ENCODE data around the gene PRR13. TPM values are rescaled to one million over a fixed set of nuclear protein-coding genes. Genes with fewer than 3 reads are reported as not detected.

PRR13 gene
- polyA plus RNA-seq, 1 of the 3 experiments (the other 2 are of a cell fraction): 58.5 TPM

DNA sequence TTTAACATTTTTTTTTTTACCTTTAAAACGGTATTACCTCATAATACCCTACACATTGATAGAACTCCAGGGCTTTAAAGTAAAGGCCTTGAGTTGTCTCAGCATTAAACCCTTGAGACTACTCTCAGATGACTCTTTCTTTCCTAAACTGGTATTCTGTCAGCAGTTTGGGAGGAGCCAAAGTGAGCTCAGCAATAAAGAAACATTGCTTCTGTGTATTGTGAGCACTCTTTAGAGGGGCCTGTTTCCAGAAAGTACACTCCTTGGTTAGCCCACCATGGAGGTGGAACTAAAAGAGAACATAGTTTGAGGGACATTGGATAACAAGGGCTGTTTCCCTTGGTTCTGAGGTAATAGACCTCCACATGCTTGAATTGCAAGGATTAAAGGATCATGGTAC lies 37.3 kb downstream of the PRR13 start (continued):
- TF ChIP-seq USF1 (IDR thresholded peaks at IDR 0.05; ENCODE audit: borderline replicate concordance, low read depth): no peak
- no peak for TF ChIP-seq RFX5 (IDR thresholded peaks at IDR 0.05; ENCODE audit: low read length)
- no peak for TF ChIP-seq GABPA (IDR thresholded peaks at IDR 0.05; ENCODE audit: low read depth)
- TF ChIP-seq, protein P1, sequence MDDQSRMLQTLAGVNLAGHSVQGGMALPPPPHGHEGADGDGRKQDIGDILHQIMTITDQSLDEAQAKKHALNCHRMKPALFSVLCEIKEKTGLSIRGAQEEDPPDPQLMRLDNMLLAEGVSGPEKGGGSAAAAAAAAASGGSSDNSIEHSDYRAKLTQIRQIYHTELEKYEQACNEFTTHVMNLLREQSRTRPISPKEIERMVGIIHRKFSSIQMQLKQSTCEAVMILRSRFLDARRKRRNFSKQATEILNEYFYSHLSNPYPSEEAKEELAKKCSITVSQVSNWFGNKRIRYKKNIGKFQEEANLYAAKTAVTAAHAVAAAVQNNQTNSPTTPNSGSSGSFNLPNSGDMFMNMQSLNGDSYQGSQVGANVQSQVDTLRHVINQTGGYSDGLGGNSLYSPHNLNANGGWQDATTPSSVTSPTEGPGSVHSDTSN (IDR thresholded peaks at IDR 0.05): no peak
- TF ChIP-seq EZH2phosphoT487 (IDR thresholded peaks at IDR 0.05; ENCODE audit: borderline replicate concordance, low read depth): no peak
- TF ChIP-seq RXRA (IDR thresholded peaks at IDR 0.05; ENCODE audit: borderline replicate concordance, low read depth): no peak

GRCh38 chr12:53479331-53479730 lies 37.8 kb downstream of the PRR13 start:
- H3K4me3 ChIP-seq (ENCODE audit: low read depth in 2 of 2, low read length in 1 of 2): no peak overlapping the region
- peaks cover 89 to 95% of the 10 kb centered on the region in 2 experiments for H3K36me3 ChIP-seq (replicated peaks in 1 of 2; ENCODE audit: control insufficient read depth in 1 of 2, insufficient read depth in 2 of 2, low read length in 1 of 2)
- no peak overlapping the region for H2AFZ ChIP-seq (ENCODE audit: low read depth)
- H3K27me3 ChIP-seq (ENCODE audit: insufficient read depth): no peaks in the 10 kb centered on the region
- peaks cover 0 to 5% of the 10 kb centered on the region in 2 experiments; a peak in 2 of 4 replicates for H3K4me1 ChIP-seq (ENCODE audit: control insufficient read depth in 1 of 2, insufficient read depth in 2 of 2, low read depth in 1 of 2, low read length in 1 of 2)
- no peaks in the 10 kb centered on the region for H3K9me2 ChIP-seq
- H3F3A ChIP-seq (replicated peaks; ENCODE audit: insufficient read depth): peaks cover 97% of the 10 kb centered on the region
- CTCF ChIA-PET: interaction anchor here (0.8 to 1.8 kb wide), 5 partner anchors 9 to 154 kb away, joined by 3 to 6 read pairs (median 3); no protein-coding TSS in a partner anchor
- H3K9me3 ChIP-seq: no peaks in the 10 kb centered on the region
- no peak overlapping the region for H3K4me2 ChIP-seq
- no peak overlapping the region for H3K9ac ChIP-seq
- H3K27ac ChIP-seq (ENCODE audit: low read depth in 2 of 2, low read length in 1 of 2): peak overlapping the region; percentile 39 to 46
- TF ChIP-seq RCOR1 (IDR thresholded peaks at IDR 0.05; ENCODE audit: low read length): no peak
- TF ChIP-seq TAF1 (IDR thresholded peaks at IDR 0.05; ENCODE audit: borderline replicate concordance, low read depth, low read length): no peak
- TF ChIP-seq YY1 (IDR thresholded peaks at IDR 0.05; ENCODE audit: low read depth): no peak
- TF ChIP-seq SMC3 (IDR thresholded peaks at IDR 0.05; ENCODE audit: low read depth, low read length): no peak
- TF ChIP-seq TCF12 (IDR thresholded peaks at IDR 0.05): no peak
- no peak for TF ChIP-seq RAD21 (IDR thresholded peaks at IDR 0.05; ENCODE audit: low read length)
- TF ChIP-seq TEAD4 (IDR thresholded peaks at IDR 0.05; ENCODE audit: borderline replicate concordance, insufficient read depth): no peak
- TF ChIP-seq NFIC (IDR thresholded peaks at IDR 0.05; ENCODE audit: borderline replicate concordance): no peak
- TF ChIP-seq MEF2A (IDR thresholded peaks at IDR 0.05; ENCODE audit: borderline replicate concordance, low read depth): no peak
- no peak for TF ChIP-seq USF1 (IDR thresholded peaks at IDR 0.05; ENCODE audit: borderline replicate concordance, low read depth)
- TF ChIP-seq EP300 (IDR thresholded peaks at IDR 0.05; ENCODE audit: borderline replicate concordance in 1 of 2, low read depth in 1 of 2, low read length in 1 of 2): no peak
- TF ChIP-seq EZH2phosphoT487 (IDR thresholded peaks at IDR 0.05; ENCODE audit: borderline replicate concordance, low read depth): no peak
- TF ChIP-seq FOSL2 (IDR thresholded peaks at IDR 0.05; ENCODE audit: borderline replicate concordance, low read depth): no peak
- TF ChIP-seq MAX (IDR thresholded peaks at IDR 0.05; ENCODE audit: low read depth): no peak
- TF ChIP-seq CTCF (IDR thresholded peaks at IDR 0.05): no peak
- TF ChIP-seq REST (IDR thresholded peaks at IDR 0.05; ENCODE audit: low read depth, low read length): no peak
- TF ChIP-seq FOXM1 (IDR thresholded peaks at IDR 0.05; ENCODE audit: low read depth): no peak
- WGBS (ENCODE audit: low lambda C conversion rate): 88% methylated on average over 5 of the region's 5 CpGs
- POLR2A ChIA-PET: no interaction called here
- DNase-seq: no peak
- peaks cover 92% of the 10 kb centered on the region for H4K20me1 ChIP-seq (ENCODE audit: insufficient read depth)
- H3K79me2 ChIP-seq (ENCODE audit: insufficient read depth): peaks cover 54% of the 10 kb centered on the region
